NCI-H146 (cell line): Measurements from ENCODE around the gene IGIP.

Experiments used
- DNase-seq: peaks from one replicate; lab custom pipeline; 2025; lab: John Stamatoyannopoulos, UW

The IGIP gene

GRCh38 chr5:140165101-140165922 is 39.6 kb downstream of the IGIP start:
- no peak for DNase-seq

GRCh38 chr5:140165923-140166270 is 40.2 kb downstream of the IGIP start:
- no peak for DNase-seq

- no peak for DNase-seq
These were observed 41.2 kb downstream of the IGIP start for GRCh38 chr5:140166911-140167310.

GRCh38 chr5:140168371-140168770 is 42.6 kb downstream of the IGIP start:
- DNase-seq = no peak

GRCh38 chr5:140169410-140169809 is 43.7 kb downstream of the IGIP start:
- no peak for DNase-seq

GRCh38 chr5:140172483-140172882 is 46.7 kb downstream of the IGIP start:
- DNase-seq = no peak

- DNase-seq = no peak
These were observed 48.3 kb downstream of the IGIP start for GRCh38 chr5:140174014-140174413.

- peak; percentile 93 for DNase-seq
These were observed 49.0 kb downstream of the IGIP start, which contains the start of gene CYSTM1 for GRCh38 chr5:140174465-140175366. CYSTM1 (plus strand) TSS chr5:140175188; CDS start chr5:140194466, 19,278 bp downstream.

GRCh38 chr5:140175367-140176030 is 49.8 kb downstream of the IGIP start:
- peak; percentile 57 for DNase-seq

- no peak for DNase-seq
These were observed 50.3 kb downstream of the IGIP start for GRCh38 chr5:140176031-140176387.

GRCh38 chr5:140178086-140178410 is 52.3 kb downstream of the IGIP start:
- DNase-seq = no peak

- no peak for DNase-seq
These were observed 52.9 kb downstream of the IGIP start for GRCh38 chr5:140178482-140179116.
